Colonic mucosa (tissue), 4 donors: Measurements from ENCODE around the gene ARHGAP6. TPM values are rescaled to one million over a fixed set of nuclear protein-coding genes. Genes with fewer than 3 reads are reported as not detected.

Experiments used
- DNase-seq: peaks from one replicate; pipeline ENCODE4 v3.0.0-alpha.2; 2020
- H3K27ac ChIP-seq: fragments of 200-600 bp; one replicate; pipeline ENCODE4 v1.8.0; 2021
- H3K27me3 ChIP-seq: fragments of 200-600 bp; one replicate; pipeline ENCODE4 v1.8.0; 2021
- H3K36me3 ChIP-seq: fragments of 200-600 bp; one replicate; pipeline ENCODE4 v1.8.0; 2021
- H3K4me1 ChIP-seq: fragments of 200-600 bp; one replicate; pipeline ENCODE4 v1.8.0; 2021; ENCODE audit warnings: mild to moderate bottlenecking
- H3K4me3 ChIP-seq: fragments of 200-600 bp; one replicate; pipeline ENCODE4 v1.8.0; 2021
- H3K9ac ChIP-seq, 2 donors: one replicate each; pipeline ENCODE4 v1.7.0; 2013; ENCODE audit warnings: control low read depth in 2 of 2, low read depth in 2 of 2, low read length in 2 of 2
- H3K9me3 ChIP-seq: fragments of 200-600 bp; one replicate; pipeline ENCODE4 v1.8.0; 2021
- intact Hi-C: fragments of 100-400 bp; cut with DNase I; formaldehyde crosslinking; loops from one replicate; pipeline ENCODE4 v1.14.1; 2022
- total RNA-seq, 2 donors: library from RNA; stranded (reverse); fragmentation: NEBNext Ultra II Directional in 1 of 2; extraction: Animal tissue kit (Norgen Biotek cat#: 25700) in 1 of 2; gene quantifications; one replicate each; pipeline ENCODE4 v1.2.1, GENCODE V29; 2021
- TF ChIP-seq, protein P1 (sequence below): fragments of 200-600 bp; IDR thresholded peaks from one replicate; pipeline ENCODE4 v1.8.0; 2022; ENCODE audit warnings: antibody characterized with exemption, mild to moderate bottlenecking
- donor health status: healthy.
- donor health status: DM: no; HTN: no; CAD: no.
- donor health status: DM: no; HTN: no; CAD: no.

Gene ARHGAP6
- total RNA-seq, 2 donors from 2014 or later = 1.1 to 5.0 TPM

DNA sequence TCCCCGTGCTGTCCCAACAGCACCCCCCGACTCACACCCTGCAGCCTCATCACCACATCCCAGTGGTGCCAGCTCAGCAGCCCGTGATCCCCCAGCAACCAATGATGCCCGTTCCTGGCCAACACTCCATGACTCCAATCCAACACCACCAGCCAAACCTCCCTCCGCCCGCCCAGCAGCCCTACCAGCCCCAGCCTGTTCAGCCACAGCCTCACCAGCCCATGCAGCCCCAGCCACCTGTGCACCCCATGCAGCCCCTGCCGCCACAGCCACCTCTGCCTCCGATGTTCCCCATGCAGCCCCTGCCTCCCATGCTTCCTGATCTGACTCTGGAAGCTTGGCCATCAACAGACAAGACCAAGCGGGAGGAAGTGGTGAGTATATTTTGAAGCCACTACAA, 367.1 kb downstream of the ARHGAP6 start:
- no peaks in the 10 kb centered on the region for H3K36me3 ChIP-seq
- no peaks in the 10 kb centered on the region for H3K27me3 ChIP-seq
- H3K4me3 ChIP-seq = no peak overlapping the region
- H3K9ac ChIP-seq = no peak overlapping the region
- intact Hi-C loops = no loop called here
- no peak for DNase-seq
- H3K27ac ChIP-seq = no peak overlapping the region
- no peaks in the 10 kb centered on the region for H3K4me1 ChIP-seq
- H3K9me3 ChIP-seq = no peaks in the 10 kb centered on the region
- TF ChIP-seq, protein P1, sequence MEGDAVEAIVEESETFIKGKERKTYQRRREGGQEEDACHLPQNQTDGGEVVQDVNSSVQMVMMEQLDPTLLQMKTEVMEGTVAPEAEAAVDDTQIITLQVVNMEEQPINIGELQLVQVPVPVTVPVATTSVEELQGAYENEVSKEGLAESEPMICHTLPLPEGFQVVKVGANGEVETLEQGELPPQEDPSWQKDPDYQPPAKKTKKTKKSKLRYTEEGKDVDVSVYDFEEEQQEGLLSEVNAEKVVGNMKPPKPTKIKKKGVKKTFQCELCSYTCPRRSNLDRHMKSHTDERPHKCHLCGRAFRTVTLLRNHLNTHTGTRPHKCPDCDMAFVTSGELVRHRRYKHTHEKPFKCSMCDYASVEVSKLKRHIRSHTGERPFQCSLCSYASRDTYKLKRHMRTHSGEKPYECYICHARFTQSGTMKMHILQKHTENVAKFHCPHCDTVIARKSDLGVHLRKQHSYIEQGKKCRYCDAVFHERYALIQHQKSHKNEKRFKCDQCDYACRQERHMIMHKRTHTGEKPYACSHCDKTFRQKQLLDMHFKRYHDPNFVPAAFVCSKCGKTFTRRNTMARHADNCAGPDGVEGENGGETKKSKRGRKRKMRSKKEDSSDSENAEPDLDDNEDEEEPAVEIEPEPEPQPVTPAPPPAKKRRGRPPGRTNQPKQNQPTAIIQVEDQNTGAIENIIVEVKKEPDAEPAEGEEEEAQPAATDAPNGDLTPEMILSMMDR = no peak

DNA sequence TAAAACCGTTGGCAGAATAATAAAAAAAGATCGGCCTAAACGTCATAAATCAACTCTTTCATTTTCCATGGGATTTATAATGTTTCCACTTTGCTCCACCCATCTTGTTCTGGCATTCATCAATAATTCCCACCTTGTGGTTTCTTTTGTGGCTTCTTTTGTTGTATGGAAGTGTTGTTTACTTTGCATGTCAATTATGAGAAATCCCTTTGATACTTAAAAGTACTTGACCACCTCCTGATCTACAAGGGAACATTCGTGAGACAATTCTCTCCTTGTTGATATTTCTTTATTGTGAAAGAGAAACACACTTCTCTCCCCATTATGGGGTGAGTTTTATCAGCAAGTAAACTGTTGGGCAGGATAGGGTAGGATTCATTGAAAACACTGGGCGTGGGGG, 369.7 kb downstream of the ARHGAP6 start:
- H3K9ac ChIP-seq = no peak overlapping the region
- H3K4me1 ChIP-seq = no peaks in the 10 kb centered on the region
- H3K4me3 ChIP-seq = no peak overlapping the region
- intact Hi-C loops = no loop called here
- H3K9me3 ChIP-seq = no peaks in the 10 kb centered on the region
- no peaks in the 10 kb centered on the region for H3K27me3 ChIP-seq
- no peaks in the 10 kb centered on the region for H3K36me3 ChIP-seq
- no peak overlapping the region for H3K27ac ChIP-seq
- TF ChIP-seq, protein P1 = no peak
- no peak for DNase-seq

DNA sequence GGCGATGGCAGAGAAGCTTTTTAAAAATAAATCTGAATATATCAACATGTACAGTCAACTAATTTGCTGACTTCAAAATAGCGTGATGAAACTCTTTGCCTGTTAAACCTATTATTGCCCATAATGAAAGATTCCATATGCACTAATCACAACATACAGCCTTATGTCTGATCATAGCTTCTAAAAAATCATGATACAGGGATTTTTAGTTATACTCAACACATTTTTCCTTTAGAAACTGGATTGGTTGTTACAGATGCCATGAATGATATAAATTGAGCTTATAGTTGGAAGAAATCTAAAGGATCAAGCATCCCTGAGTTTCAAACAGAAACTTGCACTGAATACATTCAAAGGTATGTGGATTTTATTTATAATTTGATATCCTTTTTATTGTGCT, 372.6 kb downstream of the ARHGAP6 start, which contains the start of gene AMELX:
TSS of gene AMELX (plus strand) at position 301 of the 400 bp plus-strand sequence. CDS start 1,376 bp downstream, outside the sequence.
- Histone ChIP-seq H3K9ac (no peak within 1 kb of the TSS), H3K36me3 (no peaks in the 10 kb centered on the region), H3K4me3 (no peak within 1 kb of the TSS), H3K4me1 (no peaks in the 10 kb centered on the region), H3K27ac (no peak within 1 kb of the TSS), H3K27me3 (no peaks in the 10 kb centered on the region), H3K9me3 (no peaks in the 10 kb centered on the region)
- intact Hi-C loops = no loop called here
- TF ChIP-seq, protein P1 = no peak
- DNase-seq = no peak

DNA sequence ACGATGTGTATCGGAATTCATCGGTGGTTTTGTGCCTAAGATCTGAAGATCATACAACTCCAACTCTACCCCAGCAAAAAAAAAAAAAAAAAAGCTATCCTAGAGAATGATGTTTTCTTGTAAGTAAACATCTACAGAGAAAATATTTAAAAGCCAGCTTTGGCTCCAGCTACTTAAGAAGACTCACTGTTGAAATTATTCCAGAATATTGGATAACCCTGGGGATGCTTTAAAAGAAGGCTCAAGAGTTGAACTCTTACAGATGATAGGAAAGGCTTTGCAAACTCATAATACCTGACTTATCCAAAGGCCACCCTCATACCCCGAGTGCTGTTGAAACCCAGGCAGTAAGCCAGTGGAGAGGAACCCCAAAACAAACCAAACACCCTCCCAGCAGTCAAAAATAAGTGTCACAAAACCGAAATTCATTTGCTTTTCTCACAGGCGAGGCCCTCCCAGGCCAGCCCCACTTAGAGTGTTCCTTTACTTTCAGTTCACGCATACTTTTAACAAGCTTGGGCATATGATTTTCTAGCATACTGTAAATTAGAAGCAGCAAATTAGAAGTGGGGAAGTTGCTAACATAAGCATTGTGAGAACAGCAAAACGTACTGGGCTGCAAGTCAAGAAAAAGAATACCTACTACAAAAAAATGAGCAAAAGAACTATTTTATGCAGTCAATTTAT, 375.2 kb downstream of the ARHGAP6 start:
- Histone ChIP-seq H3K4me3 (no peak overlapping the region), H3K27me3 (no peaks in the 10 kb centered on the region), H3K9me3 (no peaks in the 10 kb centered on the region), H3K36me3 (no peaks in the 10 kb centered on the region), H3K4me1 (no peaks in the 10 kb centered on the region), H3K9ac (no peak overlapping the region), H3K27ac (no peak overlapping the region)
- TF ChIP-seq, protein P1 = no peak
- DNase-seq = no peak
- intact Hi-C loops = no loop called here

DNA sequence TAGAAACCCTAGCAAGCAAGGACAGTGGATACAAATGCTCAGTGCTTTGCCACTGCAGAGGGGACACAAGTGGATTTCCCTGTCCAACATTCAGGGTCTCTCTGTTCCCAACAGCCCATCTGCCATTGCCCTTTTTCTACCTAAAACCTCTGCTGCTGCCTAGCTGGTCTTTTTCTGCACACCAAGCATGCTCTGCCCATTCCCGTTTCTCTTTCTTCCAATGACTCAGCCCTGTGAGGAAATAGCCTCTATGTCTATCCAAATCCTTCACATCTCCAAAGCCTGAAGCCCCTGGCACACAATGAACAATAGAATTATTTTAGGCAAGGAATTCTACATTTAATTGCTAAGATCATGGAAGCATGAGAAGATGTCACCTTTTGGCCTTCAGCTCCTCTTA, 378.2 kb downstream of the ARHGAP6 start:
- Histone ChIP-seq H3K4me1 (no peaks in the 10 kb centered on the region), H3K27ac (no peak overlapping the region), H3K36me3 (no peaks in the 10 kb centered on the region), H3K27me3 (no peaks in the 10 kb centered on the region), H3K9ac (no peak overlapping the region), H3K9me3 (no peaks in the 10 kb centered on the region), H3K4me3 (no peak overlapping the region)
- no peak for DNase-seq
- TF ChIP-seq, protein P1 = no peak
- intact Hi-C loops = no loop called here
